ENCODE results near the gene GLI3.

DNA sequence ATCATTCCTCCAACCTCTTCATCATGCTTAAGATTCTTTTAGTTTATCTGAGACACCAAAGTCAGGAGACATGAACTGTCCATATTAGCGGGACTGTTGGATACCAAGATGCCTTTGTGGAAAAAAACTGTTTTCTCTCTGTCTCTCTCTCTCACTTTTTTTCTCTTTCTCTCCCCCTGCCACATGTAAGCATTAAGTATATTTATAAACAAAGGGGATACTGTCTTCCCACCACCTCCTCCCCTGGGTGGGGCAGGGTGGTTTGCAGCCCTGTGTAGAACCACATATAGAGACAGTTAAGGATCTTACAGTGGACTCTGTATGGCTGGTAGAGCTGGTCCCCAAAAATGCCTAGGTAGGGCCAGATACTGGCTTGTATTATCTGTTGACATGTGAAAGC, 101.3 kb downstream of the GLI3 start:
- no peak for TF ChIP-seq EP300 (IDR thresholded peaks at IDR 0.05)
- TF ChIP-seq, protein P1, sequence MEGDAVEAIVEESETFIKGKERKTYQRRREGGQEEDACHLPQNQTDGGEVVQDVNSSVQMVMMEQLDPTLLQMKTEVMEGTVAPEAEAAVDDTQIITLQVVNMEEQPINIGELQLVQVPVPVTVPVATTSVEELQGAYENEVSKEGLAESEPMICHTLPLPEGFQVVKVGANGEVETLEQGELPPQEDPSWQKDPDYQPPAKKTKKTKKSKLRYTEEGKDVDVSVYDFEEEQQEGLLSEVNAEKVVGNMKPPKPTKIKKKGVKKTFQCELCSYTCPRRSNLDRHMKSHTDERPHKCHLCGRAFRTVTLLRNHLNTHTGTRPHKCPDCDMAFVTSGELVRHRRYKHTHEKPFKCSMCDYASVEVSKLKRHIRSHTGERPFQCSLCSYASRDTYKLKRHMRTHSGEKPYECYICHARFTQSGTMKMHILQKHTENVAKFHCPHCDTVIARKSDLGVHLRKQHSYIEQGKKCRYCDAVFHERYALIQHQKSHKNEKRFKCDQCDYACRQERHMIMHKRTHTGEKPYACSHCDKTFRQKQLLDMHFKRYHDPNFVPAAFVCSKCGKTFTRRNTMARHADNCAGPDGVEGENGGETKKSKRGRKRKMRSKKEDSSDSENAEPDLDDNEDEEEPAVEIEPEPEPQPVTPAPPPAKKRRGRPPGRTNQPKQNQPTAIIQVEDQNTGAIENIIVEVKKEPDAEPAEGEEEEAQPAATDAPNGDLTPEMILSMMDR (IDR thresholded peaks at IDR 0.05): no peak
- TF ChIP-seq POLR2A (IDR thresholded peaks at IDR 0.05): no peak

All from tibial nerve (tissue), 4 donors.